ENCODE results near the gene ASCL5.

Gene ASCL5

GRCh38 chr1:201153474-201154388 is 26.7 kb upstream of the ASCL5 start:
- no peak for DNase-seq

- DNase-seq, result peak; percentile 66
These were observed 22.4 kb upstream of the ASCL5 start for GRCh38 chr1:201149400-201149799.

DNA sequence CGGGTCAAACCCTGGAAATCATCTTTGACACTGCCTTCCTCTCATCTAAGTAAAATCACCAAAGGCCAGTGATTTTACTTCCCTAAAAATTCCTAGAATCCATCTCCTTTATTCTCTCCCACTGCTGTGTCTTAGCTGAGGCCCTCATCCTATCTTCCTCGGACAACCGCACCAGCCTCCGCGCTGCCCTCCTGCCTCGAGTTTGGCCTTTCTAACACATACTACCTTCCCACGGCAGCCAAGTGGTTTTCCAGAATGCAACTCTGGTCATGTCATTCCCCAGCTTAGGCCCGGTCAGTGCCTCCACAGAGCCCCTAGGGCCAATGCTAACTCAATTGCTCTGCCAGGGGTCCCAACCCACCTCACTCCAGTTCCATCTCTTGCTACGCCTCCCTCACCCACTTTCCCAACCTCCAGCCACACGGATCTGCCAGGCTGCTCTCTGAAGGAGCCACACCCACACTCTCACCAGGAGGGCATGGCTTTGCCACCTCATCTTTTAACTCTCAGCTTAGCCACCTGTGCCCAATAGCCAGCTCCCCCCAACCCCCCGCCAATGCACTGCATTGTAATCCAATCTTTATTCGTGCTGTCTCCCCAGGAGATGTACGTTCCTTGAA is 20.5 kb upstream of the ASCL5 start:
- no peak for DNase-seq

DNA sequence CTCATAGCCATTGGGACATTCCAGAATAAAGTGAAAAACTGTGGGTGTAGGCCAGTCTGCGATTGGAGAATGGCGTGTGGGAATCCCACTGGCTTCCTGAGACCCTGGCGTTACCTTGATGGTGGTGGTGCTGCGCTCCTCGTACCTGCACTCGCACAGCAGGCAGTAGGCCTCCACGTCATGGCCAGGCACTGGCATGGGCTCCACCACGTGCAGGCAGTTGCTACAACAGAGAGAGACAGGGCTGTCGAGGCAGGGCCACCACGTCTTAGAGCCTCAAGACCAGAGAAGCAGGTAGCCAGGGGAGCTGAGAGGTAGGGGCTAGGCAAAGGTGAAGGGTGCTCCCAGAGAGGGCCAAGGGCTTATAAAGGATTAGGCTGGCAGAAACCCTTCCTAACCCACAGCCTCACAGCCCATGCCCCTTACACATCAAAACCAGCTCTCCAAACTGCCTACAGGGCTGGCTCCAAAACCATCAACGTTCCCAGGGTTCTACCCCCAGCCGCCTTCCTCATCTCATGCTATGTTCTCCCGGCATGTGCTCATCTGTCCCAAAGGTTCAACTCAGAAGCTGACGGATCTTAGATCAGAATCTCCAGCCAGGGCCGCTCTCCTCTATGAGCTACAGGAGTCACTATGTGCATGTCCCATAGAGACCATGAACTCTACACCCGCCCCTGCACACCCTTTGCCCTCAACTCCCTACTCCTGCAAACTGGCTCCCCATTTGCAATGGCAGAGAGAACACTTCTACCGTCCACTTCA is 19.8 kb upstream of the ASCL5 start:
- DNase-seq, result no peak

- no peak for DNase-seq
These were observed 18.8 kb upstream of the ASCL5 start for GRCh38 chr1:201145816-201146215.

- DNase-seq, result no peak
These were observed 18.1 kb upstream of the ASCL5 start for GRCh38 chr1:201145132-201145531.

DNA sequence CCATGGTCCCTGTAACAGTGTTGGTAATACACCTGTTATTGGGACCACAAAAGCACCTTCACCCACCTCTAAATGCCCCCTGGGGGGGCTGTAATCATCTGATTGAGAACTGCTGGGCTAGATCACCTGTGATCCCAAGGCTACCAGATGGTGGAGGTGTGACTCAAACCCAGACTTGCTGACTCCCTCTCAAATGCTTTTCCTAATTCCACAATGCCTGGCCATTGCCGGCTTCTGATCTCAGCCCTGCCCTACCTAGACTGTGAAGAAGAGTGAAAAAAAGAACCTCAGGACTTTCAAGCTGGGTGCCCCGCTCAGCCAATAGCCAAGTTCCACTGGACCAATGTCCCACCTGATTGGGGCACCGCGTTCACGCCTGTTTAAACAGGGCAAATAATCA is 17.7 kb upstream of the ASCL5 start:
- DNase-seq, result no peak

GRCh38 chr1:201143726-201144635 is 17.0 kb upstream of the ASCL5 start:
- no peak for DNase-seq

- DNase-seq, result no peak
These were observed 16.1 kb upstream of the ASCL5 start for GRCh38 chr1:201142849-201143725.

GRCh38 chr1:201142011-201142848 is 15.2 kb upstream of the ASCL5 start:
- no peak for DNase-seq

DNA sequence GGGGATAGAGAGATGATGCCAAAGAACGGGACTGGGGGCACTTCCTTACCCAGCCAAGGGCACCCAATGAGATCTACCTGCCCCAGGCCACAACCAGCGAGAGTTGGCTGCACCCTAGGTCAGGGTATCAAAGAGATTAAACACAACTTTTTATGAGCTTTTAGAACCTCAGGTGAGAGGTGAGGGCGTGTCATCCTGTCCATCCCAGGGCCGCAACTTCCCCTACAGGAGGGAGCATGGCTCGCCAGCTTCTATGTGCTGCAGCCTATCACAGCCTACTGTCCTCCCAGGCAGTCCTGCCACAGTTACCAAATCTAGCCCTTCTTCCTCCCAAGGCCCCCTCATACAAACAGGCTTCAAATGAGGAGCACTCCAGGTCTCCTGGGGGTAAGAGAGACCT is 14.4 kb upstream of the ASCL5 start:
- DNase-seq, result no peak

DNA sequence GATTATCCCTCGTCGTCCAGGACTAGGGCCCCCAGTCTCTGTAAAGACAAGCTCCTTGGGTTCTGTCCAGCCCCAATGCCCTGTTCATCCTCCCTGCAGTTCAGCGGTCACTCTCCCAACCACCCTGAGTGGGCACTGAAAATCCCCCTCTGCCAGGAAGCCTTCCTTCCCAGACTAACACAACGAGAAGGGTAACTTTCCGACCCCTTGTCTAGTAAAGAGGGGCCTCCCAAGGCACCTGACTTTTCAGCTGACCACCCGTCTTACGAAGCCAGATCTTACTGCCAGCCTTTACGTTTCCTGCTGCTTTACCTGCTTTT is 13.9 kb upstream of the ASCL5 start:
- DNase-seq, result no peak

GRCh38 chr1:201140235-201140940 is 13.4 kb upstream of the ASCL5 start:
- DNase-seq, result peak; percentile 66

DNA sequence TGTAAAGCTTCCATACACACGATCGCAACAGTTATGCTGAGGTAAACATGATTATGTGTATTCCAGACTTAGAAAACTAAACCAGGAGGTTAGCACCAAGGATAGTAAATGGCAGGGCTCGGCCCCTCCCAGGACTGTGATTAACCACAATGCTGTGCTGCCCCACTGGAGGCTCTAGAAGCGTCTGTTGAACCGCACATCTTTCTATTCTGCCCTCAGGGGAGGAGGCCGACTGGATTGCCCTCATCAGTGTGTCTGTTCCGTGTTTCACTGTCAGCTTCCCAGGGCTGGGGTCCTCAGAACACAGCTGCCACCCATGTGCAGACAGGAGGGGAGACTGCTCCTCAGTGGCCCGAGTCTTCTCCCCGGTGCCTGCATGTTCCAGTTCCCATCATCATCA is 12.8 kb upstream of the ASCL5 start:
- no peak for DNase-seq

DNA sequence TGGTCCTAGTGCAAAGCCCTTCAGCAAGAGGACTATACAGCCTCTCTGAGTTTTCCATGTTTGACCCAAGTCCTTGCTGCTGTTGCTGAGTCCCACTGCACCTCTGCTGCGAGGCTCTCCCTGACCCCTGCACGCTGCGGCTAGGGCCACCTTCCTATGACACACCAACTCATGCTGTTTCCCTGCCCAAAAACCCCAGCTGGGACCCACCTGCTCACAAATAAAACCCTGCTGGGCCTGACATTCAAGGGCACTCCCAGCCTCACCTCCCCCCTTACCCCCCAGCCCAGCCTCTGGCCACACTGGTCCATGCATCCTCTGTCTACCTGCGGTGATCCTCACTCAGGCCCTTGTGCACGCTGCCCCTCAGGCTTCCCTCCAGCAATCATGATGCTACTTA is 12.3 kb upstream of the ASCL5 start:
- no peak for DNase-seq

DNA sequence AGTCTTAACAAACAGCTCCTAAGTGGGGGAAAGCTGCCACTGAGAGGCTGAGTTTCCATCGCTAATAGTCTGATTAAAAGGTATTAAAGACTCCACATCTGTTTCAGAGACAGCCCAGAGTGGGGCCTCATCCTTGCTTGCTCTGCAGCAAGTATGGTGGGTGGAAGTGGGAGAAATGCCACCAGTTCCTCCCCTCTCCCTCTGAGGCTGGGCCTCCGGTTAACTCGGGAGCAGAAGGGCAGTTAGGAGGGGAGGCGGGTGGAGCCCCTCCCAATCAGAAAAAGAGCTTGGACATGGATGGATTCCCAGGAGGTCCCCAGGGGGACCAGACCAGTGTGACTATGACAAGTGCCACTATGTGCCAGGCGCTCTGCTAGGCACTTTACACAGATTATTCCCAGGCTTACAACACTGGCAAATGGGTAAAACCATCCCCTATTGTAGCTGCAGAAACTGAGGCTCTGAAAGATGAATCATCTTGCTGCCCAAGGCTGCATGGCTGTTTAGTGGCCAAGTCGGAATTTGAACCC is 11.4 kb upstream of the ASCL5 start:
- DNase-seq, result no peak

- DNase-seq, result no peak
These were observed 10.8 kb upstream of the ASCL5 start for GRCh38 chr1:201137579-201138310.

- DNase-seq, result no peak
These were observed 10.0 kb upstream of the ASCL5 start for GRCh38 chr1:201137024-201137392.

- DNase-seq, result no peak
These were observed 9.5 kb upstream of the ASCL5 start for GRCh38 chr1:201136355-201137023.
